IPS-15b (cell line): ENCODE results near the gene CYP27C1.

ENCODE experiments used
- H3K27me3 ChIP-seq: one replicate; pipeline ENCODE4 v1.6.1; 2013; ENCODE audit warnings: low read length; ENCODE audit not compliant: control insufficient read depth, insufficient read depth
- H3K36me3 ChIP-seq: one replicate; pipeline ENCODE4 v1.6.1; 2013; ENCODE audit warnings: low read length; ENCODE audit not compliant: control insufficient read depth, insufficient read depth
- H3K4me1 ChIP-seq: one replicate; pipeline ENCODE4 v1.6.1; 2013; ENCODE audit warnings: mild to moderate bottlenecking, low read length; ENCODE audit not compliant: control insufficient read depth, insufficient read depth
- H3K4me3 ChIP-seq: one replicate; pipeline ENCODE4 v1.5.1; 2013; ENCODE audit warnings: low read depth, low read length
- H3K9ac ChIP-seq: one replicate; pipeline ENCODE4 v1.6.1; 2013; ENCODE audit warnings: low read depth, mild to moderate bottlenecking, low read length
- H3K9me3 ChIP-seq: one replicate; pipeline ENCODE4 v1.6.1; 2013; ENCODE audit warnings: mild to moderate bottlenecking, low read length; ENCODE audit not compliant: control insufficient read depth, insufficient read depth

CYP27C1 gene

GRCh38 chr2:127187081-127187775 is 32.9 kb downstream of the CYP27C1 start:
- Histone ChIP-seq H3K9ac (no peak overlapping the region), H3K9me3 (no peaks in the 10 kb centered on the region), H3K36me3 (no peaks in the 10 kb centered on the region), H3K4me3 (no peak overlapping the region), H3K4me1 (peaks cover 13% of the 10 kb centered on the region), H3K27me3 (no peaks in the 10 kb centered on the region)

- peaks cover 13% of the 10 kb centered on the region for H3K4me1 ChIP-seq
- H3K9me3 ChIP-seq, result no peaks in the 10 kb centered on the region
- H3K27me3 ChIP-seq, result no peaks in the 10 kb centered on the region
- no peaks in the 10 kb centered on the region for H3K36me3 ChIP-seq
- H3K9ac ChIP-seq, result no peak overlapping the region
- no peak overlapping the region for H3K4me3 ChIP-seq
Measured at GRCh38 chr2:127185705-127186104, 34.4 kb downstream of the CYP27C1 start.

GRCh38 chr2:127185093-127185492 is 35.0 kb downstream of the CYP27C1 start:
- peaks cover 13% of the 10 kb centered on the region for H3K4me1 ChIP-seq

GRCh38 chr2:127183771-127184170 is 36.3 kb downstream of the CYP27C1 start:
- Histone ChIP-seq H3K36me3 (no peaks in the 10 kb centered on the region), H3K9me3 (no peaks in the 10 kb centered on the region), H3K4me3 (no peak overlapping the region), H3K4me1 (peaks cover 13% of the 10 kb centered on the region), H3K27me3 (no peaks in the 10 kb centered on the region), H3K9ac (no peak overlapping the region)

More at GRCh38 chr2:127185093-127185492, 35.0 kb downstream of the CYP27C1 start:
- H3K9ac ChIP-seq, result no peak overlapping the region
- no peaks in the 10 kb centered on the region for H3K36me3 ChIP-seq
- H3K4me3 ChIP-seq, result no peak overlapping the region
- no peaks in the 10 kb centered on the region for H3K9me3 ChIP-seq
- H3K27me3 ChIP-seq, result no peaks in the 10 kb centered on the region

- Histone ChIP-seq H3K9me3 (no peaks in the 10 kb centered on the region), H3K36me3 (no peaks in the 10 kb centered on the region), H3K9ac (no peak overlapping the region), H3K4me1 (peaks cover 13% of the 10 kb centered on the region), H3K4me3 (no peak overlapping the region), H3K27me3 (no peaks in the 10 kb centered on the region)
Measured at GRCh38 chr2:127182626-127183458, 37.3 kb downstream of the CYP27C1 start.

GRCh38 chr2:127181851-127182250 is 38.2 kb downstream of the CYP27C1 start:
- no peaks in the 10 kb centered on the region for H3K36me3 ChIP-seq
- no peaks in the 10 kb centered on the region for H3K27me3 ChIP-seq
- peaks cover 6% of the 10 kb centered on the region for H3K4me1 ChIP-seq
- no peak overlapping the region for H3K9ac ChIP-seq
- no peaks in the 10 kb centered on the region for H3K9me3 ChIP-seq
- H3K4me3 ChIP-seq, result no peak overlapping the region

- H3K9ac ChIP-seq, result no peak overlapping the region
- H3K9me3 ChIP-seq, result no peaks in the 10 kb centered on the region
- no peaks in the 10 kb centered on the region for H3K27me3 ChIP-seq
- no peak overlapping the region for H3K4me3 ChIP-seq
- H3K4me1 ChIP-seq, result peaks cover 4% of the 10 kb centered on the region
- no peaks in the 10 kb centered on the region for H3K36me3 ChIP-seq
Measured at GRCh38 chr2:127179766-127180165, 40.3 kb downstream of the CYP27C1 start.

GRCh38 chr2:127177617-127178263 is 42.4 kb downstream of the CYP27C1 start:
- Histone ChIP-seq H3K9ac (no peak overlapping the region), H3K4me3 (no peak overlapping the region), H3K36me3 (no peaks in the 10 kb centered on the region), H3K9me3 (no peaks in the 10 kb centered on the region), H3K27me3 (no peaks in the 10 kb centered on the region), H3K4me1 (no peaks in the 10 kb centered on the region)

GRCh38 chr2:127176371-127177311 is 43.5 kb downstream of the CYP27C1 start:
- Histone ChIP-seq H3K9ac (no peak overlapping the region), H3K9me3 (no peaks in the 10 kb centered on the region)

GRCh38 chr2:127175751-127176354 is 44.2 kb downstream of the CYP27C1 start:
- H3K9ac ChIP-seq, result no peak overlapping the region
- no peak overlapping the region for H3K4me3 ChIP-seq
- no peaks in the 10 kb centered on the region for H3K4me1 ChIP-seq
- H3K36me3 ChIP-seq, result no peaks in the 10 kb centered on the region
- no peaks in the 10 kb centered on the region for H3K27me3 ChIP-seq
- H3K9me3 ChIP-seq, result no peaks in the 10 kb centered on the region

More at GRCh38 chr2:127176371-127177311, 43.5 kb downstream of the CYP27C1 start:
- H3K4me3 ChIP-seq, result no peak overlapping the region
- no peaks in the 10 kb centered on the region for H3K36me3 ChIP-seq
- H3K27me3 ChIP-seq, result no peaks in the 10 kb centered on the region
- no peaks in the 10 kb centered on the region for H3K4me1 ChIP-seq
